ENCODE measurements around the gene SBF2. TPM values are rescaled to one million over a fixed set of nuclear protein-coding genes. Genes with fewer than 3 reads are reported as not detected.

Gene SBF2
- total and polyA plus RNA-seq, 2 of the 13 experiments (the other 11 are each of a cell fraction or from before 2014, with no cell fraction given), result 24.0 to 45.8 TPM

DNA sequence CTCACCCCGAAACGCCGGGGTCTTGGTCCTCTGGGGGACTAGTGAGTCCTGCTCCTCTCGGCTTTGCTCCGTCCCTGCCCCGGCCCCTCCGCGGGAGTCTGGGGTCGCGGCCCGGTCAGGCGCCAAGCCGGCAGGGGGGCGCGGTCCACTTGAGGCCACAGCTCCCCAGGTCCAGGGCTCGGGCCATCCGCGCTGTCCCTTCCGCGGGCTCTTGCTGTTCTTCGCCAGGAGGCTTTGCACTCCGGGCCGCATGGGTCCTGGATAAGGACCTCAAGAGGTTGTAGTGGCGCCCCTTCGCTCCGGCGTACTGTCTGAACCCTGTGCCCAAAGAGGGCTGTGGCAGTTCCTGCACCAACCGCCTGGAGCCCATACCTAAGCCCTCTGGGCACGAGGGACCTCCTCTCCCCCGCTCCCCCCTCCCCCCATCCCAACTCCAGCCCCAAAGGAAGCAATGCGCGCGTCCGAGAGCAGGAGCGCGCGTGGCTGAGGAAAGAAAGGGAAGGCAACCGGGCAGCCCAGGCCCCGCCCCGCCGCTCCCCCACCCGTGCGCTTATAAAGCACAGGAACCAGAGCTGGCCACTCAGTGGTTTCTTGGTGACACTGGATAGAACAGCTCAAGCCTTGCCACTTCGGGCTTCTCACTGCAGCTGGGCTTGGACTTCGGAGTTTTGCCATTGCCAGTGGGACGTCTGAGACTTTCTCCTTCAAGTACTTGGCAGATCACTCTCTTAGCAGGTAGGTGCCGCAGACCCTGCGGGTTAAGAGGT, 10.7 kb upstream of the SBF2 start, which contains the start of gene ADM (continued):
- TF ChIP-seq HNF4G (IDR thresholded peaks at IDR 0.05; ENCODE audit: borderline replicate concordance, low read depth, low read length), result peak; percentile 3; the same call in 1 of the 2 replicates
- TF ChIP-seq HNF4G (CRISPR knock-in tag; IDR thresholded peaks at IDR 0.05; ENCODE audit: borderline replicate concordance, low read depth), result no peak
- TF ChIP-seq MTF2 (CRISPR knock-in tag; IDR thresholded peaks at IDR 0.05; ENCODE audit: borderline replicate concordance), result 0 out of 2 replicates have a peak, but pooled peaks have one; percentile 28
- TF ChIP-seq FOXM1 (CRISPR knock-in tag; IDR thresholded peaks at IDR 0.05), result no peak
- TF ChIP-seq ZNF496 (CRISPR knock-in tag; IDR thresholded peaks at IDR 0.05; ENCODE audit: insufficient replicate concordance), result no peak
- no peak for TF ChIP-seq NCOA2 (CRISPR knock-in tag; IDR thresholded peaks at IDR 0.05)
- peak; percentile 38 for TF ChIP-seq MEIS2 (CRISPR knock-in tag; IDR thresholded peaks at IDR 0.05)
- TF ChIP-seq JDP2 (CRISPR knock-in tag; IDR thresholded peaks at IDR 0.05; ENCODE audit: borderline replicate concordance), result no peak; the same call in 1 of the 2 replicates
- TF ChIP-seq, protein P1, sequence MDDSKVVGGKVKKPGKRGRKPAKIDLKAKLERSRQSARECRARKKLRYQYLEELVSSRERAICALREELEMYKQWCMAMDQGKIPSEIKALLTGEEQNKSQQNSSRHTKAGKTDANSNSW (CRISPR knock-in tag; IDR thresholded peaks at IDR 0.05; ENCODE audit: borderline replicate concordance), result no peak
- no peak for TF ChIP-seq ZNF207 (IDR thresholded peaks at IDR 0.05; ENCODE audit: borderline replicate concordance)
- TF ChIP-seq HDAC1 (CRISPR knock-in tag; IDR thresholded peaks at IDR 0.05), result peak; percentile 80
- TF ChIP-seq STAG1 (CRISPR knock-in tag; IDR thresholded peaks at IDR 0.05), result peak; percentile 44; the same call in 1 of the 2 replicates
- TF ChIP-seq, protein P2, sequence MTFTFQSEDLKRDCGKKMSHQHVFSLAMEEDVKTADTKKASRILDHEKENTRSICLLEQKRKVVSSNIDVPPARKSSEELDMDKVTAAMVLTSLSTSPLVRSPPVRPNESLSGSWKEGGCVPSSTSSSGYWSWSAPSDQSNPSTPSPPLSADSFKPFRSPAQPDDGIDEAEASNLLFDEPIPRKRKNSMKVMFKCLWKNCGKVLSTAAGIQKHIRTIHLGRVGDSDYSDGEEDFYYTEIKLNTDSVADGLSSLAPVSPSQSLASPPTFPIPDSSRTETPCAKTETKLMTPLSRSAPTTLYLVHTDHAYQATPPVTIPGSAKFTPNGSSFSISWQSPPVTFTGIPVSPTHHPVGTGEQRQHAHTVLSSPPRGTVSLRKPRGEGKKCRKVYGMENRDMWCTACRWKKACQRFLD (CRISPR knock-in tag; IDR thresholded peaks at IDR 0.05; ENCODE audit: borderline replicate concordance), result no peak
- TF ChIP-seq ZNF547 (CRISPR knock-in tag; IDR thresholded peaks at IDR 0.05), result no peak; the same call in 1 of the 2 replicates
- TF ChIP-seq ATAD3A (CRISPR knock-in tag; IDR thresholded peaks at IDR 0.05), result no peak
- TF ChIP-seq SP4 (CRISPR knock-in tag; IDR thresholded peaks at IDR 0.05), result peak; percentile 25; the same call in 1 of the 2 replicates
- no peak for TF ChIP-seq PAX8 (CRISPR knock-in tag; IDR thresholded peaks at IDR 0.05; ENCODE audit: borderline replicate concordance)
- TF ChIP-seq, protein P3, sequence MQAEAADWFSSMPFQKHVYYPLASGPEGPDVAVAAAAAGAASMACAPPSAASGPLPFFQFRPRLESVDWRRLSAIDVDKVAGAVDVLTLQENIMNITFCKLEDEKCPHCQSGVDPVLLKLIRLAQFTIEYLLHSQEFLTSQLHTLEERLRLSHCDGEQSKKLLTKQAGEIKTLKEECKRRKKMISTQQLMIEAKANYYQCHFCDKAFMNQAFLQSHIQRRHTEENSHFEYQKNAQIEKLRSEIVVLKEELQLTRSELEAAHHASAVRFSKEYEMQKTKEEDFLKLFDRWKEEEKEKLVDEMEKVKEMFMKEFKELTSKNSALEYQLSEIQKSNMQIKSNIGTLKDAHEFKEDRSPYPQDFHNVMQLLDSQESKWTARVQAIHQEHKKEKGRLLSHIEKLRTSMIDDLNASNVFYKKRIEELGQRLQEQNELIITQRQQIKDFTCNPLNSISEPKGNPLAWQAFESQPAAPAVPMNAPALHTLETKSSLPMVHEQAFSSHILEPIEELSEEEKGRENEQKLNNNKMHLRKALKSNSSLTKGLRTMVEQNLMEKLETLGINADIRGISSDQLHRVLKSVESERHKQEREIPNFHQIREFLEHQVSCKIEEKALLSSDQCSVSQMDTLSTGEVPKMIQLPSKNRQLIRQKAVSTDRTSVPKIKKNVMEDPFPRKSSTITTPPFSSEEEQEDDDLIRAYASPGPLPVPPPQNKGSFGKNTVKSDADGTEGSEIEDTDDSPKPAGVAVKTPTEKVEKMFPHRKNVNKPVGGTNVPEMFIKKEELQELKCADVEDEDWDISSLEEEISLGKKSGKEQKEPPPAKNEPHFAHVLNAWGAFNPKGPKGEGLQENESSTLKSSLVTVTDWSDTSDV (CRISPR knock-in tag; IDR thresholded peaks at IDR 0.05), result no peak; the same call in 1 of the 2 replicates
- TF ChIP-seq ZNF451 (CRISPR knock-in tag; IDR thresholded peaks at IDR 0.05), result no peak; the same call in none of the 2 replicates
- TF ChIP-seq ZNF253 (CRISPR knock-in tag; IDR thresholded peaks at IDR 0.05; ENCODE audit: borderline replicate concordance), result no peak
- TF ChIP-seq YY1 (IDR thresholded peaks at IDR 0.05; ENCODE audit: insufficient read depth, insufficient replicate concordance, low read depth, low read length), result no peak
- peak; percentile 83 for TF ChIP-seq REPIN1 (CRISPR knock-in tag; IDR thresholded peaks at IDR 0.05; ENCODE audit: borderline replicate concordance, low read depth)
